Measurements from ENCODE around the gene SUGCT.

DNA sequence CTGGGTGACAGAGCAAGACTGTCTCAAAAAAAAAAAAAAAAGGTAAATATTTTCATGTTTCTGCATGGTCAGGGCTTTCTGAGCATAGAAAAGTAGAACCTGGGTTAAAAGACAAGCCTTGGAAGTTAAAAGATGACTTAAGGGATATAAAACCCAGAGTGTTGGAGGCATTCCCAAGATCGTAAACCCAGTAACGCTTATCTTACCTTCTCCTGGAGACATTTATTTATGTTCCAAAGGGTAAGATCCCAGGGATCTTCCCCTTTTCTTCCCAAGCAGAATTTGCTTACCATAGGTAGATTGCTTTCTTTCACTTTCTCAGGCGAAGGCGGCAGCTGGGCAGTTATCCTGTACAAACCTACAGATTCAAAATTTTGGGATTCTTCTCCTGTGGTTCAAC is 22.2 kb downstream of the SUGCT start:
- TF ChIP-seq, protein P1, sequence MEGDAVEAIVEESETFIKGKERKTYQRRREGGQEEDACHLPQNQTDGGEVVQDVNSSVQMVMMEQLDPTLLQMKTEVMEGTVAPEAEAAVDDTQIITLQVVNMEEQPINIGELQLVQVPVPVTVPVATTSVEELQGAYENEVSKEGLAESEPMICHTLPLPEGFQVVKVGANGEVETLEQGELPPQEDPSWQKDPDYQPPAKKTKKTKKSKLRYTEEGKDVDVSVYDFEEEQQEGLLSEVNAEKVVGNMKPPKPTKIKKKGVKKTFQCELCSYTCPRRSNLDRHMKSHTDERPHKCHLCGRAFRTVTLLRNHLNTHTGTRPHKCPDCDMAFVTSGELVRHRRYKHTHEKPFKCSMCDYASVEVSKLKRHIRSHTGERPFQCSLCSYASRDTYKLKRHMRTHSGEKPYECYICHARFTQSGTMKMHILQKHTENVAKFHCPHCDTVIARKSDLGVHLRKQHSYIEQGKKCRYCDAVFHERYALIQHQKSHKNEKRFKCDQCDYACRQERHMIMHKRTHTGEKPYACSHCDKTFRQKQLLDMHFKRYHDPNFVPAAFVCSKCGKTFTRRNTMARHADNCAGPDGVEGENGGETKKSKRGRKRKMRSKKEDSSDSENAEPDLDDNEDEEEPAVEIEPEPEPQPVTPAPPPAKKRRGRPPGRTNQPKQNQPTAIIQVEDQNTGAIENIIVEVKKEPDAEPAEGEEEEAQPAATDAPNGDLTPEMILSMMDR (IDR thresholded peaks at IDR 0.05; ENCODE audit: low read depth, low read length), result no peak
- TF ChIP-seq, protein P2, sequence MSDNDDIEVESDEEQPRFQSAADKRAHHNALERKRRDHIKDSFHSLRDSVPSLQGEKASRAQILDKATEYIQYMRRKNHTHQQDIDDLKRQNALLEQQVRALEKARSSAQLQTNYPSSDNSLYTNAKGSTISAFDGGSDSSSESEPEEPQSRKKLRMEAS (IDR thresholded peaks at IDR 0.05; ENCODE audit: low read depth, low read length), result no peak
